C4-2B (cell line): Measurements from ENCODE around the gene CFAP97.
"Not testable (repeated sequence)": the region's sequence is repeated elsewhere in the genome, so short reads cannot be mapped to it uniquely, and the experiment has no call there.

Experiments
- H3K27ac ChIP-seq: fragments of 450-650 bp; 2 replicates; pipeline ENCODE4 v1.5.1; 2017
- ZFX ChIP-seq: fragments of 450-650 bp; IDR thresholded peaks from 2 replicates; pipeline ENCODE4 v1.6.1; 2017
- TF ChIP-seq, protein P1 (sequence below): fragments of 450-650 bp; conservative IDR thresholded peaks from 2 replicates; pipeline ENCODE4 v1.5.1; 2017; ENCODE audit warnings: mild to moderate bottlenecking

The CFAP97 gene

DNA sequence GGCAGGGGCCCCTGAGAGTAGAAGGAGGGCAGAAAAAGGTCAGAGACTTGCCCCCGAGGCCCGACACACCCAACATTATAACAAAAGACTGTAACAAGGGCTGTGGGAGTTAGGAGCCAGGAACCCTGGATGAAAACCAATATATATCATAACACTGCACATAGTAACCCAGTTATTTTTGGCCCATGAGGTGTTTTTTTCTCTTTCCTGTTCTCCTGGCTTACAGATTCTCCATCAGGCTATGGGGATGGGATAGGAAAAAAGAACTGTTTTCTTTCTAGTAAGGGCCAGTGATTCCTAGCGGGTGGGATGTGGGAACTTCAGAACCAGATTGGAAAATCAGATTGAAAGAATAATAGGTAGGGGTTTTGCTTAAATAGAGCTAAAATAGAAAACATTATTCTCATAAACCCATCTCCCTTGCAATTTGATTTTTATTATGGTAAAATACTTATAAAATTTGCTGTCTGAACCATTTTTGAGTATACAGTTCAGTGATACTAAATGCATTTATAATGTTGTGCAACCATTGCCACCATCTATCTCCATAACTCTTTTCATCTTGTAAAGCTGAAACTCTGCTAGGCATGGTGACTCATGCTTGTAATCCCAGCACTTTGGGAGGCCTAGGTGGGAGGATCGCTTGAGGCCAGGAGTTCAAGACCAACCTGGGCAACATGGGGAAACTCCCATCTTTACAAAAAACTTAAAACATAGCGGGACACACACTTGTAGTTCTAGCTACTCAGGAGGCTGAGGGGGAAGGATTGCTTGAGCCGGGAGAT lies 39.1 kb upstream of the CFAP97 start:
- TF ChIP-seq, protein P1, sequence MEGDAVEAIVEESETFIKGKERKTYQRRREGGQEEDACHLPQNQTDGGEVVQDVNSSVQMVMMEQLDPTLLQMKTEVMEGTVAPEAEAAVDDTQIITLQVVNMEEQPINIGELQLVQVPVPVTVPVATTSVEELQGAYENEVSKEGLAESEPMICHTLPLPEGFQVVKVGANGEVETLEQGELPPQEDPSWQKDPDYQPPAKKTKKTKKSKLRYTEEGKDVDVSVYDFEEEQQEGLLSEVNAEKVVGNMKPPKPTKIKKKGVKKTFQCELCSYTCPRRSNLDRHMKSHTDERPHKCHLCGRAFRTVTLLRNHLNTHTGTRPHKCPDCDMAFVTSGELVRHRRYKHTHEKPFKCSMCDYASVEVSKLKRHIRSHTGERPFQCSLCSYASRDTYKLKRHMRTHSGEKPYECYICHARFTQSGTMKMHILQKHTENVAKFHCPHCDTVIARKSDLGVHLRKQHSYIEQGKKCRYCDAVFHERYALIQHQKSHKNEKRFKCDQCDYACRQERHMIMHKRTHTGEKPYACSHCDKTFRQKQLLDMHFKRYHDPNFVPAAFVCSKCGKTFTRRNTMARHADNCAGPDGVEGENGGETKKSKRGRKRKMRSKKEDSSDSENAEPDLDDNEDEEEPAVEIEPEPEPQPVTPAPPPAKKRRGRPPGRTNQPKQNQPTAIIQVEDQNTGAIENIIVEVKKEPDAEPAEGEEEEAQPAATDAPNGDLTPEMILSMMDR, result no peak
- H3K27ac ChIP-seq, result no peak overlapping the region

DNA sequence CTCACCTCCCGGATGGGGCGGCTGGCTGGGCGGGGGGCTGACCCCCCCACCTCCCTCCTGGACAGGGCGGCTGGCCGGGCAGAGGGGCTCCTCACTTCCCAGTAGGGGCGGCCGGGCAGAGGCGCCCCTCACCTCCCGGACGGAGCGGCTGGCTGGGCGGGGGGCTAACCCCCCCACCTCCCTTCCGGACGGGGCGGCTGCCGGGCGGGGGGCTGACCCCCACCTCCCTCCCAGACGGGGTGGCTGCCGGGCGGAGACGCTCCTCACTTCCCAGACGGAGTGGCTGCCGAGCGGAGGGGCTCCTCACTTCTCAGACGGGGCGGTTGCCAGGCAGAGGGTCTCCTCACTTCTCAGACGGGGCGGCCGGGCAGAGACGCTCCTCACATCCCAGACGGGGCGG lies 36.7 kb upstream of the CFAP97 start:
- not testable (repeated sequence) for H3K27ac ChIP-seq

DNA sequence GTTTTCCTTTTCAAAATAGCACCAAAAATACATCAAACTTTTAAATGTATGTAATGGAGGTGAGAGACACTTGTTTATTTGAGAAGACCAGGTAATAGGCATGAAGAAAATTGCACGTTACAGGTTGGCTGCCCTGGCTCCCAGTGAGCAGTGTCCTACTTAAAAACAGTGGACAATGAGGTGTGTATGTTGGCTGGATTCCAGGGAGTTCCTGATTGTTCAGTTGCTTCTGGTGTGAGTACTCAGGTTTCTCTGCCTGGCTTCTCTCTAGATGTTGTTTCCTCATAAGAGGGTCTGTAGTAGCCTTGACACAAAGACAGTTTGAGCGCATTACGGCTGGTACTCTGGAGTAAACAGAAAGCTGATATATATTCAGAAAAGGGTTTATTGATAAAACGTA lies 35.0 kb upstream of the CFAP97 start:
- TF ChIP-seq, protein P1, result no peak
- TF ChIP-seq ZFX, result no peak
- no peak overlapping the region for H3K27ac ChIP-seq

DNA sequence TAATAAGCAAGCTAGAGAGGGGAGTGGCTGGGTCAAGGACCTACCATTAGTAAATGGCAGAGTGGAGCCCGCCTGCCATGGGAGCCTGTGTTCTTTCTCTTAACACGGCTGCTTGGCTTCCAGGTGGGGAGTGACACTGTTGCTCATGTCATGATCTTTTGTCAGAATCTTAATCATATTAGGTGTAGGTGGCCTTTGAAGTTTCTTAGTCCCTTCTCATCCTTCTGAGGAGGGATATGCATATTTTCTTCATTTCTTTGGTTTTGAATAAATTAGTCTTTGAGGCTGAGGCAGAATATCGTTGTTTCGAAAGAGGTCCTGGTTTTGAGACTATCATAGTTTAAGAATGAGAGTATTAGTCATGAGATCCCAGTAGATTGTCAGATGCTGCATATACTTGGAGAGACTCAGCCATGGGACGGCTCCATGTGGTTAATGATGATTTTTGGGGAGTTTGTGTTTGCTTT lies 34.4 kb upstream of the CFAP97 start:
- H3K27ac ChIP-seq, result no peak overlapping the region
- TF ChIP-seq, protein P1, result no peak
- TF ChIP-seq ZFX, result no peak

DNA sequence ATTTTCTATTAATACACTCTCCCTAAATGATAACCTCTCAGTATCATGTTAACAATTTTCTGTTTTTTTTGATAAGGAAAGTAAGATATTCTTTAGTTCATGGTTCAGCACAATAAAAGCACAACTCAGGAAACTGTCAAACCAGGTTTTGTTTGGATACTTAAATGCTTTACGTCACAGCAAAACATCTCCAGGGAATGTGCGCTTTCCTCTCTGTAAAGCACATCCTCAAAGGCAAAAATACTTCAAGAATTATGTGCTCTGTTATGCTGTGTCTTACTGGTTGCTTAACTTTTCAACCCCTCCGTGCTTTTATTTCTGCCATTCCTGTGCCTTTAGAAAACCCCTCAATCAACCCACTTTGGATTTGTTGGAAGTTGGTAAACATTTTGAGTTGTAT lies 33.4 kb upstream of the CFAP97 start:
- H3K27ac ChIP-seq, result no peak overlapping the region
- TF ChIP-seq ZFX, result no peak
- TF ChIP-seq, protein P1, result no peak

DNA sequence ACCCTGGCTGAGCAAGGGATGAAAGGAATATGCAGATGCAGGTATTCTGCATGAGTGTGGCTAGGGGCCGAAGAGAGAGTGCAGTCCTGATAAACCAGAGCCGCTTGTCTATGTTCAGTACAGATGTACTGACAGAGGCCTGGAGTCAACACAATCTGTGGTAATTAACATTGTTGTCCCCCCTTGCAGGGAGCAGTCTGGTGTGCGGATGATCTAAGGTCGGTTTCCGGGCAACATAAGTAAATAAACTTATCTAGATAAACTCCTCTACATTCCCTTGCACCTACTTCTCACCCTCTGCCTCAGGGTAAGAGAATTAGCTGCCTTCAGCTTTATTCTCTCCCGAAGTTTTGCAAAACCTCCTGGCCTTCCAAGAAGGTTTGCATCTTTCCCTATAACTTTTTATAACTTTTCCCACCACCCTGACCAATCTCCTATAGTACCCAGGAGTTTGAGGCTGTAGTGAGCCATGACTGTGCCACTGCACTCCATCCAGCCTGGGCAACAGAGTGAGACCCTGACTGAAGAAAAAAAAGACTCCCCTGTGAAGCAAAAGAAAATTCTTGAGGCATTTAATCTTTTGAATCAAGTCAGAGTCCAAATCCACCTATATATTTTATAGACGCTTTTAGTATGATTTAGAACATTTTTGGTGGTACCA lies 32.2 kb upstream of the CFAP97 start:
- H3K27ac ChIP-seq, result no peak overlapping the region
- TF ChIP-seq, protein P1, result no peak

DNA sequence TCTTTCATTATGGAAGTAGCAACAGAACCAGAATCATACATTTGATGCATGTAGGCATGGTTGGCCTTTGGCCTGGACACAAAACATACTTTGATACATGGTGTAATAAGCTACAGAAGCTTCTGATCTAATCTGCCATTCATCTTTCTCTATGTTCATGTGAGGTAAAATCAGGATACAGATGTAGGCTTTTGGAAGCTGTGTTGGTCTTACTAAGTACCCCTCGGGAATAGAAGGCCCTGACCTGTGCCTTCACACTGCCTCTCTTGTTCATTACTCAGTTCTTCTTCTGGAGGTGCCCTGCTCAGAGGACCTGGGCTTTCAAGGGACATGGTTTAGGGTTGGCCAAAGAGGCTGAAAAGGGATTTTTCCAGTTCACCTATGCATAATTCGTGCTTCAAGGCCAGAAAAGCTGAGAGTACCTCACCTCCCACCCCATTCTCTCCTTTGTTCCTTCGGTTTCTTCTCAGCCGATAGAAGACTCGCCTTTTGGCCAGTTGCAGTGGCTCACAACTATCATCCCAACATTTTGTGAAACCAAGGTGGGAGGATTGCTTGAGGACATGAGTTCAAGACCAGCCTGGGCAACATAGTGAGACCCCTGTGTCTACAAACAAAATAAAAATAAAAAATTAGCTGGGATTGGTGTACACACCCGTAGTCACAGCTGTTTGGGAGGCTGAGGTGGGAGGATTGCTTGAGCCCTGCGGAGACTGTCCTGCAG lies 31.5 kb upstream of the CFAP97 start:
- no peak overlapping the region for H3K27ac ChIP-seq
- TF ChIP-seq, protein P1, result no peak
- TF ChIP-seq ZFX, result no peak
